Astrocyte of the spinal cord (primary cell): ENCODE results near the gene KLF15.

Experiments
- DNase-seq: peaks from one replicate; pipeline ENCODE4 v3.0.0; 2011; ENCODE audit warnings: low read depth, low spot score
- H3K4me3 ChIP-seq: 2 replicates; pipeline ENCODE4 v1.5.1; 2011; ENCODE audit warnings: low read depth, mild to moderate bottlenecking, low read length, moderate library complexity
- CTCF ChIP-seq: IDR thresholded peaks from 2 replicates; pipeline ENCODE4 v1.5.1; 2012; ENCODE audit warnings: low read depth, mild to moderate bottlenecking, low read length, inconsistent platforms
- in situ Hi-C: cut with HindIII; loops from 2 replicates; pipeline ENCODE4 v1.10.0; 2017; ENCODE audit warnings: low sequenced_read_pairs

Gene KLF15

GRCh38 chr3:126361211-126361610 is 4.0 kb upstream of the KLF15 start:
- TF ChIP-seq CTCF, result no peak
- no peak for DNase-seq
- in situ Hi-C loops, result no loop called here
- H3K4me3 ChIP-seq, result no peak overlapping the region

DNA sequence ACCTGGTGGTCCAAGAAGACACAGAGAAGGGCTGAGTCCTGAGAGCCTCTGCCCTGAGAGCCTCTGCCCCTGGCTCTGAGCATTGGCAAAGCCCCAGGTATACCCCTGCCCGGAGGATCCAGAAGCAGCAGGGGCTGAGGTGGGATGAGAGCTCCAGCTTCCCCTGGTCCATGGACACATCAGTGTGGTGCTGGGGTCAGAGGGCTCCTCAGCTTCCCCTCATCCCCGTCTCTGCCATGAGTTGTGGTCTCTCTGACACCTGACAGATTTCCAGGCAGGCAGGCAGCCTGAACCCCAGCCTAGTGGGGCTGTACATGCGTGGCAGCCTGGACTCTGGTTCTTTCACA is 3.5 kb upstream of the KLF15 start:
- DNase-seq, result no peak

DNA sequence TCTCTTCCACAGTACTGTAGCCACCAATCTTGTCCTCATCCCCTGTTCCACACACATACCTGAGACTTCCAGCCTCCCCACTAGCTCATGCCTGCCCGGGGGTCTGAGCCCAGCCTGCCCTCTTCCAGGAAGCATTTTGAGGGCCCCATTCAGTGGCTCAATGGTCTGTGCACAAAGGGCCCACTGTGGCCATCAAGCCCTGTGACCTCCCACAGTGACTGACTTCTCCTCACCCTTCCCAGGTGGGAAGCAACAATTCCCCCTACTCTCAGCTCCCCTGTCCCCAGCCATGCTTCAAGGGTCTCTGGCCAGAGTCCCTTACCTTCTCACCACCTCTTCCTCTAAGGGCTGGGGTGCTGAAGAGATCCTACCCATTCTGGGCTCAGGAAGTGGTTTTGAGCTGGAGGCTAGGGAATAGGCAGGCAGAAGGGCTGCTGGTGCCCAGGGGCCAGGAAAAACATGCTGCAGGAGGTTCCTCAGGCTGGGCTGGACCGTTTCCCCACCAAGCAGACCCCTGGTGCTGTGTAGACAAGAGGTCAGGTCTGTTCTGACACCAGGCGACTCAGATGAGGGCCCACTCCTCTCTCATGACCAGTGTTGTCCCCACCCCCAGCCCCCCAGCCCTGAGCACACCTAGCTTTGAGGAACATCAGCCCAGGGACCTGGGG is 3.0 kb upstream of the KLF15 start:
- no peak for TF ChIP-seq CTCF
- no peak for DNase-seq
- no peak overlapping the region for H3K4me3 ChIP-seq
- in situ Hi-C loops, result no loop called here

More for the DNA sequence above, 3.5 kb upstream of the KLF15 start:
- in situ Hi-C loops, result no loop called here
- no peak overlapping the region for H3K4me3 ChIP-seq
- TF ChIP-seq CTCF, result no peak

GRCh38 chr3:126358816-126359181 is 1.6 kb upstream of the KLF15 start:
- no peak overlapping the region for H3K4me3 ChIP-seq
- no peak for DNase-seq
- in situ Hi-C loops, result no loop called here
- no peak for TF ChIP-seq CTCF

GRCh38 chr3:126358038-126358815 is 1.0 kb upstream of the KLF15 start:
- peak; percentile 26 for DNase-seq
- no peak overlapping the region for H3K4me3 ChIP-seq
- in situ Hi-C loops, result no loop called here
- no peak for TF ChIP-seq CTCF

DNA sequence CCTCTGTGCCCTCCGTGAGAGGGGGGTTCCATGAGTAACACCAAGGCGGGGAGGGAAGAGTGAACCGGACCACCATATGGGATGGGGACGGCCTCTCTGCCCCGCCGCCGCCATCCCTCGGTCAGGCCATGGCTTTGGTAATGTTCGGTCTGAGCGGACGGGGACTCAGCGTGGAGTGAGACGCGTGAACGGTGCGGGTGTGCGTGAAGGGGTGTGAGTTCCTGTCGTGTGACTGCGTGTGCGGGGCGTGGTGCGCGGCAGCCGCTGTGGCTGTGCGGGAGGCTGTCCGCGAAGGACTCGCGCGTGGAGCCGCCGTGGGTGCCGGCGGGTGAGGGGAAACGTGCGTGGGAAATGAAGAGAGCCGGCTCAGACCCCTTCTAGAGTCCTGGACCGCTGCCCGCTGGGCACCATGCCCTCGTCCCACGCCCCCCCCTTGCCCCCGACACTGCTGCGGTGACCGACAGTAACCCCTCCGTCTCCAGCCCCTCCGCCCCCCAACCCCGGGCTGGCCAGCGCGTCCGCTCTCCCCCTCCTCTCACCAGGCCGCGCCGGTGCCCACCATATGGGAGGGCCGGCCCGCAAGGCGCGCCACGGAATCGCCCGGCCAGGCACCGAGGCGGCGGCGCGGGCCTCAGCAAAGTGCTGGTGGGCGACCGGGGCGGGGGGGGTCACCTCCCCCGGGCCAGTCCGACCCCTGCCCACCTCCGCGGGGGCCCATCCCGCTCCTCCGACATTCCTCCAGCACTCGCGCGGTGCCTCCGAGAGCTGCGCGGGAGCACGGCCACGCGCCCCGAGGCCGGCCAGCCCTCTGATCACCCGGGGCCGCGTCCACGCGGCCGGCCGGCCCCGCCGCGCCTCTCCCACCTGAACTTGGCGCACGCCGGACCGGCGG is 589 bp downstream of the KLF15 start:
- peak overlapping the region; percentile 26 for H3K4me3 ChIP-seq
- no peak for DNase-seq
- no peak for TF ChIP-seq CTCF
- in situ Hi-C loops, result no loop called here
